Activated effector memory CD4-positive, alpha-beta T cell treated with Interleukin-2 at 50 U/mL for 16 hours (primary cell): ENCODE data around the gene MIA.
A peak's percentile ranks its signal among the peaks of the same experiment; 100 is the strongest.
"Not testable (repeated sequence)": the region's sequence is repeated elsewhere in the genome, so short reads cannot be mapped to it uniquely, and the experiment has no call there.

Experiments
- DNase-seq: peaks from one replicate; pipeline ENCODE4 v3.0.0-alpha.2; 2020

The MIA gene

DNA sequence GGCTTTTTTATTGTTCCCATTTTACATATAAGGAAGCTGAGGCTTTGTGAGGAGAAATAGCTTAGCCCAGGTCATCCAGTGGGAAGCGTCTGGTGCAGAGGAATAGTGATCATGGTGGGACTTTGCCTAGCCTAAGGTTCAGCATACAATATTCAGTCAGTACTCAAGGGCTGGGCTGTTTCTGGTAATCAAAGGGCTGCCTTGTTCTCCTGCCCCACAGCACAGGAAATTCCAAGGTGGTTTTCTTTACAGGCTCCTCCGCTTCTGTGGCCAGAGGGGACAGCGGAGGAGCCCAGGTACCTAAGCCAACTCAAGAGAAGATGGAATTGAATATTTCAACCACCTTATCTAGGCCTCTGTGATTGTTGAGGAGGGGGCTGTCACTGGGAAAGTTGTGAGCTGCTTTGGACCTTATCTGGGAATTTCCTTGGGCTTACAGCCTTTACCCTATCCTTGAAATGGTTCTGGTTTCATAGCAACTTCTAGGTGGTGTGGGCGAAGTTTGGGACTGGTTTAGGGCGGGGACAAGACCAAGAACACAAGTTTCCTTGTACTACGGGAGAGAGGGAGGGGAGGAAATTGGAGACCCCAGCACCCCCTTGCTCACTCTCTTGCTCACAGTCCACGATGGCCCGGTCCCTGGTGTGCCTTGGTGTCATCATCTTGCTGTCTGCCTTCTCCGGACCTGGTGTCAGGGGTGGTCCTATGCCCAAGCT is at the start of gene MIA:
MIA (plus strand) TSS at position 606 of the 716 bp plus-strand sequence; CDS start at position 628, 22 bp downstream.
- DNase-seq = no peak

DNA sequence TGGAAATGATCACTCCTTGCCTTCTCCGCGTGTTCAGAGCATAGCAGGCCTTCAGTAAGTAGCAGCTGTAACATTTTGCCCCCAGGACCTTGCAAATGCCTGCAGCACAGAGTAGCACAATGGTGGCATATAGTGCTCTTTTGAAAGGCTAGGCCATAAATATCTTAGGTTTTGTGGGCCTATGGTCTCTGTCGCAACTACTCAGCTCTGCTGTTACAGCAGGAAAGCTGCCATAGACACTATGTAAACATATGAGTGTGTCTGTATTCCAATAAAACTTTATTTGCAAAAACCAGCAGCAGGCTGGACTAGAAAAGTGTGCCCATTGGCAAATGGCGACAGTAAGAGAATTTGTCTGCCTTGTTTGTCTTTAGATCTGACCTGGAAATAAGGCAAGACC is 49.0 kb upstream of the MIA start:
- no peak for DNase-seq

DNA sequence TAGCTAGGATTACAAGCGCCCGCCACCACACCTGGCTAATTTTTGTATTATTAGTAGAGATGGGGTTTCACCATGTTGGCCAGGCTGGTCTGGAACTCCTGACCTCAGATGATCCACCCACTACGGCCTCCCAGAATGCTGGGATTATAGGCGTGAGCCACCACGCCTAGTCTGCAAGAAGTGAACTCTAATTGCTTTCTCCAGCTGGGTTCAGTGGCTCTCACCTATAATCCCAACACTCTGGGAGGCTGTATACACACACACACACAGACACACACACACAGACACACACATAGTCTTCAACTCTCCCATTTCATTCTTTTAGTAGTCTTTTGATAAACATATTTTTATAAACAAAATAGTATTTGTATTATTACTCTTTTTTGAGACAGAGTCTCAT is 45.3 kb upstream of the MIA start:
- DNase-seq = not testable (repeated sequence)

DNA sequence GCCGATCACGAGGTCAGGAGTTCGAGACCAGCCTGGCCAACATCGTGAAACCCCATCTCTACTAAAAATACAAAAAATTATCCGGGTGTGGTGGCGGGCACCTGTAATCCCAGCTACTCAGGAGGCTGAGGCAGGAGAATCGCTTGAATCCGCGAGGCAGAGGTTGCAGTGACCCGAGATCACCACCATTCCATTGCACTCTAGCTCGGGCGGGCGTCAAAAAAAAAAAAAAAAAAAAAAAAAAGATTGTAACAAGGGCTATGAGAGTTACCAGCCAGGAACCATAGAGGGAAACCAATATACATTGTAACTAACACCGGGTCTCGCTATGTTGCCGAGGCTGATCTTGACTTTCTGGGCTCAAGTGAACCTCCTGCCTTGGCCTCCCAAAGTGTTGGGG is 43.0 kb upstream of the MIA start:
- not testable (repeated sequence) for DNase-seq

- DNase-seq = no peak
Observed at GRCh38 chr19:40733149-40733548, 42.2 kb upstream of the MIA start.

GRCh38 chr19:40735013-40735771 is 40.1 kb upstream of the MIA start:
- DNase-seq = no peak

DNA sequence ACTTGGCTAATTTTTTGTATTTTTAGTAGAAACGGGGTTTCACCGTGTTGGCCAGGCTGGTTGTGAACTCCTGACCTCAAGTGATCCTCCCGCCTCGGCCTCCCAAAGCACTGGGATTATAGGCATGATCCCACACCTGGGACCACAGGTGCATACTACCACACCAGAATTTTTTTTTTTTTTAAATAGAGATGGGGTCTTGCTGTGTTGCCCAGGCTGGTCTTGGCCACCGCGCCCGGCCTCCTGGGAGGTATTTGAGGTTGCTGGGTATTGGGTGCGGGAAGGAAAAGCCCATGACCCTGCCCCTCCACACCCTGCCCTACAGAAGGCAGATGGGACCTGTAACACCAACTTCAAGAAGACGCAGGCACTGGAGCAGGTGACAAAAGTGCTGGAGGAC is 38.7 kb upstream of the MIA start:
- no peak for DNase-seq

- no peak for DNase-seq
Observed at GRCh38 chr19:40737102-40737644, 38.1 kb upstream of the MIA start.

- no peak for DNase-seq
Observed at GRCh38 chr19:40739030-40739839, 36.1 kb upstream of the MIA start.

GRCh38 chr19:40739871-40740703 is 35.2 kb upstream of the MIA start:
- DNase-seq = no peak

GRCh38 chr19:40740747-40741146 is 34.6 kb upstream of the MIA start:
- no peak for DNase-seq

DNA sequence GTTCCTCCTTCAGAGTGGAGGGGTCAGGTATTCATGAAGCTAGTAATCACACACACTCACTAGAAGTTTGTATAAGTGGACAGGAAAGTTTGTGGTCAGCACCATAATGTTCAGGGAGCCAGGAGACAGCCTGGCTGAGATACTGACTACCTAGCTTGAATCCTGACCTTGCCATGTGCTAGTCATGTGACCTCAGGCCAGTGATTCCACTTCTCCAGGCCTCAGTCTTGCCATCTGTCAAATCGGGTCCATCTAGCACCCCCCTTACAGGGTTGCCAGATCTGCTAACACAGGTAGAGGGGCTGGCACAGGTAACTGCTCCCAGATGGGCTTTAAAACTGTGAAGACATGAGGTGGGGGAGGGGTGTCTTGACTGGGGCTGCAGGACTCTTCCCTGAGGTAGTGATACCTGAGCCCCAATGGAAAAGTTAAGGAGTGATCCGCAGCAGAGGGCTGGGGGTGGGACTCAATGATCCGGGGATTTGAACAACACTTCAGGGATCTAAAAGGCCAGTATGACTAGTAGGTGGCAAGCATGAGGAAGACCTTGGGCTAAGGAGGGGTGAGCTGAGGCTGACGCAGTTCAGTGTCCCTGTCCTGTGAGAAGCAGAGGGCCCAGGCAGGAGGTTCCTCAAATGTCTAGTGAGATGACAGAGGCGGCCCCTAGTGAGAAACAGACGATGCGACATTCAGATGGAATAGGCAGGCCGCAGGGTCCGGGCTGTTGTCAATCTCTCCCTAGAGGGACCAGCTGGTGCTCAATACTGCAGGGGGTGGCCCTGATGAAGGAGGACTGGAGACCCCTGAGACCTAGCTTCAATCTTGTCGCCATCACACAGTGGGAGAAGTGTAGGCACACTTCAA is 33.6 kb upstream of the MIA start:
- DNase-seq = no peak

GRCh38 chr19:40742477-40742876 is 32.8 kb upstream of the MIA start:
- no peak for DNase-seq

GRCh38 chr19:40742886-40743285 is 32.4 kb upstream of the MIA start:
- DNase-seq = no peak

DNA sequence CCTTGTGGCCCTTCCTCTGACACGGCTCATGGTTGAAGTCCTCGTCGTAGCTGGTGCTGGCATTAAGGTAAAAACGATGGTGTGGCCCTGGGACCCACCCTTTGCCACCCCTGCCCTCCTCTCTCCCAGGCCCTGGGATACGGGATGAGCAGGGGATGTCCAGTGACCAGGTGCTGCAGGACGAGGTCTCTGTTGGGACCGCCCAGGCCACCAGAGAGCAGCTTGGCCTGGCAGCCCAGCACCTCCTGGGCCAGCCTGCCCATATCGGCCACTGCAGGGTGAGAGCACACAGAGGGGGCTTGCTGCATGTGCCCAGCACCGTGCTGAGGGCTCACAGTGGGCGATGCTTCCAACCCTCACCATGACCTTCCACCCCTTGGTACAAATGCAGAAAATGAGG is 31.4 kb upstream of the MIA start:
- DNase-seq = no peak

DNA sequence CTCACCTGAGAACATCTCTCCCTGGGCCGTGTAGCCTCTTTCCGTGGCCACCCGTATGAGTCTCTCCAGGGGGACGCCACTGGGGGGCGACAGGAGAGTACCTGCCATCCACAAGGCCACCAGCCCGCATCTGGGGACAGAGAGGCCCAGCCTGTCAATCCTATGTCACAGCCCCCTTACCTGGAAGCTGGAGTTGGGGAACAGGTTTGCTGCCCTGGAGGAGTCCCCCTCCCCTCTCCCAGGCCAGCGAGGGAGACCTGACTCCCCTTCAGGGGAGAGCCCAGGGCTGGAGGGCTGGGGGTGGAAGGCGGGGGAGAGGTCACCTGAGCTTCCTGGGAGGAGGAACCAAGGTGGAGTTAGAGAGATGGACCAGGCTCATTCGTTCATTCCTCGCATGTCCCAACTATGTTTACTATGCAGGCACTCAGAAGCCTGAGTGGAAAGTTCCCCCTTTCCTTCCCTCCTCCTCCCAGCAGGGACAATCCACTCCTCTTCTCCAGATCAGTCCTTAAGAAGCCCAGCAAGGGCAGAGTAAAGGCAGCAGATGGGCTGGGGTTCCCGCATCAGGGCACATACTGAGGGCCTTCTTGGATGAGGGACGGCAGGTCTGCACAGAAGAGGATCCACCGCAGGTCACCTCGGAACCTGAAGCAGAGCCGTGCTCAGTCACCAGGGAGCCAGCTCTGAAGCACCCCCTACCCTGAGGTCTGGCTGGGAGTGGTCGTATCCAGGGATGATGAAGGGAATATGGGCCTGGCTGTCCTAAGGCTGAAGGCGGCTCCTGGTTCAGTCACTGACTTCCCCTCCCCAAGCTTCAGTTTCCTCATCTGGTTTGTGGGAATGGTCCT is 30.5 kb upstream of the MIA start:
- DNase-seq = no peak

- no peak for DNase-seq
Observed at GRCh38 chr19:40745402-40745780, 29.9 kb upstream of the MIA start.

DNA sequence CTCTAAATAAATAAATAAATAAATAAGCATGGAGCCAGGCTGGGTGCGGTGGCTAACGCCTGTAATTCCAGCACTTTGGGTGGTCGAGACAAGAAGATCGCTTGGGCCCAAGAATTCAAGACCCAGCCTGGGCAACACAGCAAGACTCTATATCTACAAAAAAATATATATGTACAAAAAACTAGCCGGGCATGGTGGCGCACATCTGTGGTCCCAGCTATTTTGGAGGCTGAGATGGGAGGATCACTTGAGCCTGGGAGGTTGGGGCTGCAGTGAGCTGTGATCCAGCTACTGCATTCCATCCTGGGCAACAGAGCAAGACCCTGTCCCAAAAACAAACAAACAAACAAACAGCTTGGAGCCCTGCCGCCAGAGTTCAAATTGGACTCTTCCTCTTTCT is 27.8 kb upstream of the MIA start:
- DNase-seq = no peak

DNA sequence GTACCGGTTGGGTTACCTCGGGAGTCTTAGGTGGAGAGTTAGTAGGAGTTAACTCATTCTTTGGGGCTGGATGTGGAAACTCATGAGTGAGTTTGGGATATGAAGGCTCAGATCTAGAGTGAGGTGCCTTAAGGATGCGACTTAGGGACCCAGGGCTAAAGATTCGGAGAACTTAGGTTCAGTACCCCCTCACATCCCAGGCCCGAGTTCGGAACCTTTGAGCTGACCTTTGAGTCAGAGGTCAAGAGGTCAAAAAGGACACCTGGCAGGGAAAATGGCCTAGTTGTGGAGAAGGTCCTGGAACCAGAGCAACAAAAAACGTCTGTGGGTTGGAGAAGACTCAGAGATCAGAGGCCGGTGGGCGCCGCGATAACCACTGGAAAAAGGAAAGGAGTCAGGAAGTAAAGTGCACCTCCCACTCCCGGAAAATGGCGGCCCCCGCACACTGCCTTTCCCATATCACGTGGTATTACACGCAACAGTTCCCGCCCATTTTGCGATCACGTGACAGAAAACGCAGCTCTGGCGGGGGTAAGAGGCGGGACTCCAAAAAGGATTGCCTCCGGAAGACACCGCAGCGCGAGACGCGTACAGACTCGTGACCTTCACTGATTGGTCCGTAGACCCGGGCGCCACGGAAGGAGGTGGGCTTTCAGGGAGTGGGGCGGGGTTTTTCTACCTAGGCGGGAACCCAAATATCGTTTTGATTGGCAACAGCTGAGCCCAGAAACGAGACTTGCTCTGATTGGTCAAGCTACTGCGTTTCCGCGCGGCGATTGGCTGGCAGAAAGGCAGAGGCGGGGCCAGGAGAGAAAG is 25.1 kb upstream of the MIA start, which contains the start of gene ACTMAP:
ACTMAP (minus strand) TSS at position 420 of the 816 bp plus-strand sequence. CDS start 674 bp downstream, outside the sequence.
- DNase-seq = peak; percentile 100
